GM19328 (cell line): ENCODE measurements around the gene PKD2L1.

Experiments used
- ATAC-seq: cut with Tn5 transposase; IDR thresholded peaks from one replicate; pipeline ENCODE4 v1.9.1; 2021; ENCODE audit warnings: mild to moderate bottlenecking, moderate library complexity; ENCODE audit not compliant: unreplicated experiment

PKD2L1 gene

DNA sequence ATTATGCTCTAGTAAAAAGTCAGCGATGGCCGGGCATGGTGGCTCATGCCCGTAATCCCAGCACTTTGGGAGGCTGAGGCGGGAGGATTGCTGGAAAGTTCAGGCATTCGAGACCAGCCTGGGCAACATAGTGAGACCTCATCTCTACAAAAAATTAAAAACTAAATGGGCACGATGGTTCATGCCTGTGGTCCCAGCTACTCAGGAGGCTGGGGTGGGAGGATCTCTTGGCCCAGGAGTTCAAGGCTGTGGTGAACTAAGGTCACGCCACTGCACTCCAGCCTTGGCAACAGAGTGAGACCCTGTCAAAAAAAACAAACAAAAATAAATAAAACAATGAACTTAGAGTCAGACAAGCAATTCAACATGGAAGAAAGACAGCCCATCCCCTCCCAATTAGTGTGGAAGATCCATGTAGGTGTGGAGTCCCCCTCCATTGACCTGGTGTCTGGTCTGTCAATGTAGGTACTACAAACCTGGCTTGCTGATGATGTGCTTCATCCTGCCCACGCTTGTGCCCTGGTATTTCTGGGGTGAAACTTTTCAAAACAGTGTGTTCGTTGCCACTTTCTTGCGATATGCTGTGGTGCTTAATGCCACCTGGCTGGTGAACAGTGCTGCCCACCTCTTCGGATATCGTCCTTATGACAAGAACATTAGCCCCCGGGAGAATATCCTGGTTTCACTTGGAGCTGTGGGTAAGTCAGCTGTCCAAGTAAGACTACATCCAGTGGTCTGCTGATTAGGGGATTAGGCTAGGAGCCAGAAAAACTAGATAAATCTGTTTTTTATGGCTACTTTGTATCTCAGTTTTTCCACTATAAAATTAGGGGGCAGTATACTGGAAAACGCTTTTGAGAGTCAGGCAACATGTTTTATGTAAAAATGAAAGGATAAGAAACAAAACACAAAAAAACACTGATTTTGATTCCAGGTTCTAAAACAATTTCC lies 26.3 kb upstream of the PKD2L1 start:
- ATAC-seq, result no peak

DNA sequence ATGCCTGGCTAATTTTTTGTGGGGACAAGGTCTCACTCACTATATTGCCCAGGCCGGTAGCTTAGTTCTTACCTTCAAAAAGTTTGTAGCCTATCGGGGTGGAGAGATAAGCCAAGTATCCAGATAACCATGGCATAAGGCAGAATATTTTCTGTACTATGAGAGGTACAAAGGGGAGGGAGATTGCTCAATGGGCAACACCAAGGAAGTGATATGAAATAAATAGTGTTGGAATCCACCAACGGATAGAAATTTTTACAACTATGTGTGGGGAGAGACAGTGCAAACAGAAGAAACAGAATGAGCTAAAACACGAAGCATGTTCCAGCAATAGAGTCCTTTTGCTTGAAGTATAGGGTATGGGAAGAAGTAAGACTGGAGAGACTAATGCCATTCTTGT lies 25.1 kb upstream of the PKD2L1 start:
- no peak for ATAC-seq

GRCh38 chr10:100353770-100354485 lies 23.9 kb upstream of the PKD2L1 start:
- no peak for ATAC-seq

- ATAC-seq, result no peak
Measured at GRCh38 chr10:100350914-100351485, 21.0 kb upstream of the PKD2L1 start.

DNA sequence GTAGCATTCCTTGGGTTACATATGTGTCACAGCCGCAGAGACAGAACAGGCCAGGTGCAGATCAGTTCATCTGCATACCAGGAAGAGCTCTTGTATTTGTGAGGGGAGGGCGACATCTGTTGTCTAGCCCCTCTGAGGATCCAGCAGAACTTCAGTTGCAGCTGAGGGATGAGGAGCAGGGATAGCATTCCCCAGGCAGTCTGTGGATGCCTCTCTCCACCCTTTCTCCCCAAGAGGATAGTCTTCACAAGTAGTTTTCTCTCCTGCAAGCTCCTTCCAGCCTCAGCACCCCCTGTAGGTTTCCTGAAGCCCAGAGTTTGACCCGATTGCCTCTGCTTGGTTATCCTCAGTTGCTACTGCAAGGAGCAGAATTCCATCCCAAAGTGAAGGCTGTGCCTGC lies 19.6 kb upstream of the PKD2L1 start:
- ATAC-seq, result no peak

GRCh38 chr10:100349087-100349486 lies 19.1 kb upstream of the PKD2L1 start:
- no peak for ATAC-seq

DNA sequence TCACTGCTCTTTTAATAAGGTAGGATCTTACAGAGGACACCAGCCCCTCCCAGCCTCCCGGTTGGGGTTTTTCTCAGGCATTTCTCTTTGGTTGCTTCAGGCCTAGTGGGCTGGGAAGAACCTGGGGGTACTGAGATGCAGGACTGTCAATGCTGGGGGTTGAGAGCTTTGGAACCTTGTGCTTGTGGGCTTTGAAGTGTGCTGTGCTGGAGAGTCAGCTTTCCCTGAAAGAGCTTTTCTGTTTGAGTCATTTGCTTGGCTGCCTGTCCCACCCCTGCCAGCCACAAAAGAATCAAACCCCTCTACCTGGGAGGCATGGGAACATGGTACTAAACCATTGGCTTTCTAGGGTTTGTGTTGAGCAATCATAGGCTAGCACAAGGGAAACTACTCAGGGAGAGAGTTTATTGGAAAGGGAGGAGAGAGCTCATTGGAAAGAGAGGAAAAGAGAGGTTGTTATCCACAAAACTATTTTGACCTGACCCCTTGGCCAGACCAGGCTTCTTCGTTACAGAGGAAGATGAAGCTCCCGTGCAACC lies 18.4 kb upstream of the PKD2L1 start:
- no peak for ATAC-seq

- ATAC-seq, result no peak
Measured at GRCh38 chr10:100347568-100348195, 17.7 kb upstream of the PKD2L1 start.

DNA sequence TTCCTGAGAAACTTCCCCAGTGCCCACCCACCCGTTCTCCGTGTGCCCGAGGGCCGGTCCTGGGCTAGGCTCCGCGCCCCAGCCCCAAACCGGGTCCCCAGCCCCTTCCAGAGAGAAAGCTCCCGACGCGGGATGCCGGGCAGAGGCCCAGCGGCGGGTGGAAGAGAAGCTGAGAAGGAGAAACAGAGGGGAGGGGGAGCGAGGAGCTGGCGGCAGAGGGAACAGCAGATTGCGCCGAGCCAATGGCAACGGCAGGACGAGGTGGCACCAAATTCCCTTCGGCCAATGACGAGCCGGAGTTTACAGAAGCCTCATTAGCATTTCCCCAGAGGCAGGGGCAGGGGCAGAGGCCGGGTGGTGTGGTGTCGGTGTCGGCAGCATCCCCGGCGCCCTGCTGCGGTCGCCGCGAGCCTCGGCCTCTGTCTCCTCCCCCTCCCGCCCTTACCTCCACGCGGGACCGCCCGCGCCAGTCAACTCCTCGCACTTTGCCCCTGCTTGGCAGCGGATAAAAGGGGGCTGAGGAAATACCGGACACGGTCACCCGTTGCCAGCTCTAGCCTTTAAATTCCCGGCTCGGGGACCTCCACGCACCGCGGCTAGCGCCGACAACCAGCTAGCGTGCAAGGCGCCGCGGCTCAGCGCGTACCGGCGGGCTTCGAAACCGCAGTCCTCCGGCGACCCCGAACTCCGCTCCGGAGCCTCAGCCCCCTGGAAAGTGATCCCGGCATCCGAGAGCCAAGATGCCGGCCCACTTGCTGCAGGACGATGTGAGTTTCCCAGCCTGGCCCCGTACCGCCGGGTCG lies 16.9 kb upstream of the PKD2L1 start, which contains the start of gene SCD:
Gene SCD, plus strand, starts transcription at position 469 of the 803 bp plus-strand sequence. Its CDS starts 272 bp downstream, at position 741.
- ATAC-seq, result peak; percentile 83

DNA sequence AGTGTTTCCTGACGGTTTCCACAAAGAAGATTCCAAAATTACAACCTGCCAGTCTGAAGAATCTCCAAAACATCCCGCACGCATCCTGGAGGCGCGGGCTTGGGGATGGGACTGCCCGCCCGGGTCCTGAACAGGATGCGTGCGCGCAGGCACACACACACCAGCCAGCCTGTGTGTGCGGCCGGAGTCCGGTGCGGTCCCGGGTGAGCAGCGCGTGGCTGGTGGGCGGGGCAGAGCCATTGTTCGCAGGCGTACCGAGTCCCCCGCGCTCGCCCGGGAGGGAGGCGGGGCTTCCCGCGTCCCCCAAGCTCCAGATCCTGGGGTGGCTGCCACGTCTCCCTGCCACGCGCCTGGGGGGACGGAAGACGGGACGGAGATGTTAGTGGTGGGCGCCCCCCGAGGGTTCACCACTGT lies 16.3 kb upstream of the PKD2L1 start:
- ATAC-seq, result peak; percentile 30

DNA sequence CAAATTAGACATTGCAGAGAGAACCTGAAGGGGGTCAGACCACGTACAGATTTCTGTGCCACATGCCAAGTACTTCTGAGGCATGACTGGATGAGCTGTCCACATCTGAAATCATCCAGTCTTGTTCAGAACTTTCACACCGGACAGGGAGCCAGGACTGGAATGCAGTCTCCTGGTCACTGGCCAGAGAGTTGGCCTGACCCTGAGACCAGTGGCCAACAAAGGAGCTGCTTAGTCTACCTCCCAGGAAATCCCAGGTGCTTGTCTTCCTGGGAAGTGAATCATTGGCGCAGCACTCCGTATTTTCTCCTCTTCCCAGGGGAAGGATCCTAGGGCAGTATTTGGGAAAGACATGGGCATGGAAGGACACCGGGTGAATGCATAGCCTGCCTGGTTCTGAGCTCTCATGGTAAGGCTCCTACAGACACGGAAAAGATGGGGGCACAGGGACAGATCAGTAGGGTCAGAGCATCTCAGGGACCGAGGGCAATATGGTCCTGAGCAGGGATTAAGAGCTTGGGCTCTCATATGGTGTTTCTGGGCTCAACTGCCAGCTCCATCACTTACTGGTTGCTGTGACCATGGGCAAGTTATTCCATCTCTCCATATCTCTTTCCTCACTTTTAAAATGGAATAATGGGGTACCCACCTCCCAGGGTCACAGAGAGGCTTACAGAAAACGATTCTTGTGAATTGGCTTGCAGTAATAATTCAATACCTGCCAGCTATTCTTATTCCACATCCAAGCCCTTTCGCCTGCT lies 15.7 kb upstream of the PKD2L1 start:
- ATAC-seq, result no peak

DNA sequence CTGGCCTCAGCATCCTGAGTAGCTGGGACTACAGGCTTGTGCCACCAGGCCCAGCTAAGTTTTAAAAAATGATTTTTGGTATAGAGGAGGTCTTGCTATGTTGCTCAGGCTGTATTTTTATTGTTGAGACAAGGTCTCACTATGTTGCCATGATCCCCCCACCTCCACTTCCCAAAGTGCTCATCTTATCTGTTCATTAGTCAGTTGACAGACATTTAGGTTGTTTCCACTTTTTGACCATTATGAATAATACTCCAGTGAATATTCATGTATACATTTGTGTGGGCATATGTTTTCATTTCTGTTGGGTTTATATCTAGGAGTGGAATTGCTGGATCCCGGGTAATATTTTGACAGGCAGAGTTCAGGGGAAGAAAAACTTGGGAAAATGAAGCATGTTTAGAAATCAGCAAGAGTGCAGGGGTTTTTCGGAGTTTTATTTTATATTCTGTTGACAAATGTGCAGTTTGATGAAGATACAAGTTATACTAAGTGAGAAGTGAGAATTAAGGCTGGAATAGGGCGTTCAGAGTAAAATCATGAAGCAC lies 14.3 kb upstream of the PKD2L1 start:
- ATAC-seq, result no peak

- ATAC-seq, result no peak
Measured at GRCh38 chr10:100342627-100342972, 12.6 kb upstream of the PKD2L1 start.

DNA sequence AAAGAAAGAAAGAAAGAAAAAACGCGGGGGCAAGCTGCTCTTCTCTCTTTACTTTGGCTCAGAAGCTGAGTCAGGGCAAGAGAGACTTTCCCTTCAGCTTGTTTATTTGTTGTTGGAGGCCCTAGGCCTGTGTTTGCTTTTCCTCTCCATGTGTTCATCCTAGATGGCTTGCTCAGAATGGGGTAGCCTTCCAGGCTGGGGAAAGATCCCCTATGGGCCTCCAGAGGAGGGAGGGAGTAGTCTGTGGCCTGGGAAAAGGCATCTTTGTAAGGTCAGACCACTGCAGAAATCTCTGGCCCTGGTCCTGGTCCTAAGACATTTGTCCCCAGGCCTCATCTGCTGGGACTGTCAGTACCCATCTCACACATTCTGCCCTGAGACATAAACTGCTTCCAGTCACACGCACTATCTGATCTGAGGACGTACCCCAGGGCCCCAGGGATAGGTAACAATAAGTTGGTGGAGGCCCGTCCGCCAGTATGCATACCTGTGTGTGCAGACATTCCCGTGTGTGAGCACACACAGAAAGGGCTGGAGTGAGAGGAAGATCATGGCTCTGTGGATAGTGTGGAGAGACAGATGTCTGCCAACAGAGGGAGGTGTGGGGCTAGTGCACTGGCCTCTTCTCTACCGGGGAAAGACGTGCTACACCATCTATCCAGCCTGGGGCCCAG lies 12.1 kb upstream of the PKD2L1 start:
- ATAC-seq, result no peak

- ATAC-seq, result no peak
Measured at GRCh38 chr10:100340948-100341847, 11.2 kb upstream of the PKD2L1 start.

GRCh38 chr10:100339236-100339635 lies 9.2 kb upstream of the PKD2L1 start:
- ATAC-seq, result no peak

DNA sequence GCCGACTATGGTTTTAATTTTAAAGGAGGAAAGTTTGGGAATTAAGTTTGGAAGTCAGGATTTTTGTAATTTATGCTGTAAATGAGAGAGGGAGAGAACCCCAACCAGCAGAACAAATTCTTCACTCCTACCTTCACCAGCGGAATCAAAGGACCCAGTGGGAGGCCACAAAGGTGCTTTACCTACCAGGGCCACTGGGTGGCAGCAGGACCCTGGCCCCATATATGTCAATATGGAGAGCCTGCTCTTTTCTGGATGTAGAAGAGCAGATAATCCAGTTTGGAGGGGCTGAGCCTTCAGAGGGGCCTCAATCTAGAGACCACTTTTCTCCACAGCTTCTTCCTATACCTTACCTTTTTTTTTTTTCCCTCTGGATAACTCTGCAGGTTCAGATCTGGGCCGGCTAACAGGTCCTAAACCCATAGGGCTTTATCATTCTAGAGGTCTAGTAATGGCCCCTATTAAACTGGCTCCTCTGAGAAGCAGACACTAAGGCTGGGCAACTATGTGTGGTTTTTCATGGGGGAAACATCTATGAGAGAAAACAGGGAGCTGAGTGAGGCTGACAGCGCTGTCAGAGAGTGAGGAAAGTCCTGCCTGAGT lies 8.5 kb upstream of the PKD2L1 start:
- no peak for ATAC-seq
